HG02943 (cell line): ENCODE data around the gene BSN.

ENCODE experiments used
- ATAC-seq: cut with Tn5 transposase; IDR thresholded peaks from one replicate; pipeline ENCODE4 v1.9.1; 2021; ENCODE audit warnings: mild to moderate bottlenecking, low read depth, moderate library complexity; ENCODE audit not compliant: unreplicated experiment

BSN gene

DNA sequence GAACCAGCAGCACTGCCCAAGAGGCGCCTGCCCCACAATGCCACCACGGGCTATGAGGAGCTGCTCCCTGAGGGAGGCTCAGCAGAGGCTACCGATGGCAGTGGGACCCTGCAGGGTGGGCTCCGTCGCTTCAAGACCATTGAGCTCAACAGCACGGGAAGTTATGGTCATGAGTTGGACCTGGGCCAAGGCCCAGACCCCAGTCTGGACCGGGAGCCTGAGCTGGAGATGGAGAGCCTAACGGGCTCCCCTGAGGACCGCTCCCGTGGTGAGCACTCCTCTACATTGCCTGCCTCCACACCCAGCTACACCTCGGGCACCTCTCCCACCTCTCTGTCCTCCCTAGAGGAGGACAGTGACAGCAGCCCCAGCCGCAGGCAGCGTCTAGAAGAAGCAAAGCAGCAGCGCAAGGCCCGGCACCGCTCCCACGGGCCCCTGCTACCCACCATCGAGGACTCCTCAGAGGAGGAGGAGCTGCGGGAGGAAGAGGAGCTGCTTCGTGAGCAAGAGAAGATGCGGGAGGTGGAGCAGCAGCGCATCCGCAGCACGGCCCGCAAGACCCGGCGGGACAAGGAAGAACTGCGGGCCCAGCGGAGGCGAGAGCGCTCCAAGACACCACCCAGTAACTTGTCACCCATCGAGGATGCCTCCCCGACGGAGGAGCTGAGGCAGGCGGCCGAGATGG is 98.1 kb downstream of the BSN start:
- ATAC-seq: no peak

DNA sequence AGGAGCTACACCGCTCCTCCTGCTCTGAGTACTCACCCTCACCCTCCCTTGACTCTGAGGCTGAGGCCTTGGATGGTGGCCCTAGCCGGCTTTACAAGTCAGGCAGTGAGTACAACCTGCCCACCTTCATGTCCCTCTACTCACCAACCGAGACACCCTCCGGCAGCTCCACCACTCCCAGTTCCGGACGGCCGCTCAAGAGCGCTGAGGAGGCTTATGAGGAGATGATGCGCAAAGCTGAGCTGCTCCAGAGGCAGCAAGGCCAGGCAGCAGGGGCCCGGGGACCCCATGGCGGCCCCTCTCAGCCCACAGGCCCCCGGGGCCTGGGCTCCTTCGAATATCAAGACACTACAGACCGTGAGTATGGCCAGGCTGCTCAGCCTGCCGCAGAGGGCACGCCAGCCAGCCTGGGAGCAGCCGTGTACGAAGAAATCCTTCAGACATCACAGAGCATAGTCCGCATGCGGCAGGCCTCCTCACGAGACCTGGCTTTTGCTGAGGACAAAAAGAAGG is 98.7 kb downstream of the BSN start:
- ATAC-seq: no peak

DNA sequence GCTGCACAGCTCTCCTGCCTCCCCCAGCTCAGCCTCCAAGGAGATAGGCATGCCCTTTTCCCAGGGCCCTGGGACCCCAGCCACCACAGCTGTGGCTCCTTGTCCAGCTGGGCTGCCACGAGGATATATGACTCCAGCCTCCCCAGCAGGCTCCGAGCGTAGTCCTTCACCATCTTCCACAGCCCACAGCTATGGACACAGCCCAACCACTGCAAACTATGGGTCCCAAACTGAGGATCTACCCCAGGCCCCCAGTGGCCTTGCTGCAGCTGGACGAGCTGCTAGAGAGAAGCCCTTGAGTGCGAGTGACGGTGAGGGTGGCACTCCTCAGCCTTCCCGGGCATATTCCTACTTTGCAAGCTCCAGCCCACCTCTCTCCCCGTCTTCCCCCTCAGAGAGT is 99.3 kb downstream of the BSN start:
- ATAC-seq: no peak

GRCh38 chr3:49654176-49654825 is 100.0 kb downstream of the BSN start:
- no peak for ATAC-seq

DNA sequence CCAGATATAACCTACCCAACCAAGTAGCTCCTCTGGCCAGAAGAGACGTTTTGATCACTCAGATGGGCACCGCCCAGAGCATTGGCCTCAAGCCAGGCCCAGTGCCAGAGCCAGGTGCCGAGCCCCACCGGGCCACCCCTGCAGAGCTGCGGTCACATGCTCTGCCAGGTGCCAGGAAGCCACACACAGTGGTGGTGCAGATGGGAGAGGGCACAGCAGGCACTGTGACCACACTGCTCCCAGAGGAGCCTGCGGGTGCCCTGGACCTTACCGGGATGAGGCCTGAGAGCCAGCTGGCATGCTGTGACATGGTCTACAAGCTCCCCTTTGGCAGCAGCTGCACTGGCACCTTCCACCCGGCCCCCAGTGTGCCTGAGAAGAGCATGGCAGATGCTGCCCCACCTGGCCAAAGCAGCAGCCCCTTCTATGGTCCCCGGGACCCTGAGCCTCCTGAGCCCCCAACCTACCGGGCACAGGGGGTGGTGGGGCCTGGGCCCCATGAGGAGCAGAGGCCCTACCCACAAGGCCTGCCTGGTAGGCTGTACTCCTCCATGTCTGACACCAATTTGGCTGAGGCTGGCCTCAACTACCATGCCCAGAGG is 100.8 kb downstream of the BSN start:
- no peak for ATAC-seq

DNA sequence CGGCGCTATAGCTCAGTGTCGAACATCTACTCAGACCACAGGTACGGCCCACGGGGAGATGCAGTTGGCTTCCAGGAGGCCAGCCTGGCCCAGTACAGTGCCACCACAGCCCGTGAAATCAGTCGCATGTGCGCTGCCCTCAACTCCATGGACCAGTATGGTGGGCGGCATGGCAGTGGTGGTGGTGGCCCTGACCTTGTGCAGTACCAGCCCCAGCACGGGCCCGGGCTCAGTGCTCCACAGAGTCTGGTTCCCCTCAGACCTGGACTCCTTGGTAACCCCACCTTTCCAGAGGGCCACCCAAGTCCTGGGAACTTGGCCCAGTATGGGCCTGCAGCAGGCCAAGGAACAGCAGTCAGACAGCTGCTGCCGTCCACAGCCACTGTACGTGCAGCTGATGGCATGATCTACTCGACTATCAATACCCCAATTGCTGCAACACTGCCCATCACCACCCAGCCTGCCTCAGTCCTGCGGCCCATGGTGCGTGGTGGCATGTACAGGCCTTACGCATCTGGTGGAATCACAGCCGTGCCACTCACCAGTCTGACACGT is 101.5 kb downstream of the BSN start:
- ATAC-seq: no peak

DNA sequence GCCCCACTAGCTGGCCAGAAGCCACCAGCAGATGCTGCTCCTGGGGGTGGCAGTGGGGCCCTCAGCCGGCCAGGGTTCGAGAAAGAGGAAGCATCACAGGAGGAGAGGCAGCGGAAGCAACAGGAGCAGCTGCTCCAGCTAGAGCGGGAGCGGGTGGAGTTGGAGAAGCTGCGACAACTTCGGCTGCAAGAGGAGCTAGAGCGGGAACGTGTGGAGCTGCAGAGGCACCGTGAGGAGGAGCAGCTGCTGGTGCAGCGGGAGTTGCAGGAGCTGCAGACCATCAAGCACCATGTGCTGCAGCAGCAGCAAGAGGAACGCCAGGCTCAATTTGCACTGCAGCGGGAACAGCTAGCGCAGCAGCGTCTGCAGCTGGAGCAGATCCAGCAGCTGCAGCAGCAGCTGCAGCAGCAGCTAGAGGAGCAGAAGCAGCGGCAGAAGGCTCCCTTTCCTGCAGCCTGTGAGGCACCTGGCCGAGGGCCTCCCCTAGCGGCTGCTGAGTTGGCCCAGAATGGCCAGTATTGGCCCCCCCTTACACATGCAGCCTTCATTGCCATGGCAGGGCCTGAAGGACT is 102.3 kb downstream of the BSN start:
- no peak for ATAC-seq

DNA sequence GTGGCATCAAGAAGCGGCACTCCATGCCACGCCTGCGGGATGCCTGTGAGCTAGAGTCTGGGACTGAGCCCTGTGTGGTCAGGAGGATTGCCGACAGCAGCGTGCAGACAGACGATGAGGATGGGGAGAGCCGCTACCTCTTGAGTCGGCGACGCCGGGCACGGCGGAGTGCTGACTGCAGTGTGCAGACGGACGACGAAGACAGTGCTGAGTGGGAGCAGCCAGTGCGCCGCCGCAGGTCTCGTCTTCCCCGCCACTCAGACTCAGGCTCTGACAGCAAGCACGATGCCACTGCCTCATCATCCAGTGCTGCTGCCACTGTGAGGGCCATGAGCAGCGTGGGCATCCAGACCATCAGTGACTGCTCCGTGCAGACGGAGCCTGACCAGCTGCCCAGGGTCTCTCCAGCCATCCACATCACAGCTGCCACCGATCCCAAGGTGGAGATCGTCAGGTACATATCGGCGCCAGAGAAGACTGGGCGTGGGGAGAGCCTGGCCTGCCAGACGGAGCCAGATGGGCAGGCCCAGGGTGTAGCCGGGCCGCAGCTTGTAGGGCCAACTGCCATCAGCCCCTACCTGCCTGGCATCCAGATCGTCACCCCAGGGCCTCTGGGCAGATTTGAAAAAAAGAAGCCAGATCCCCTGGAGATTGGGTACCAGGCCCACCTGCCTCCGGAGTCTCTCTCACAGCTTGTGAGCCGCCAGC is 103.1 kb downstream of the BSN start:
- no peak for ATAC-seq

DNA sequence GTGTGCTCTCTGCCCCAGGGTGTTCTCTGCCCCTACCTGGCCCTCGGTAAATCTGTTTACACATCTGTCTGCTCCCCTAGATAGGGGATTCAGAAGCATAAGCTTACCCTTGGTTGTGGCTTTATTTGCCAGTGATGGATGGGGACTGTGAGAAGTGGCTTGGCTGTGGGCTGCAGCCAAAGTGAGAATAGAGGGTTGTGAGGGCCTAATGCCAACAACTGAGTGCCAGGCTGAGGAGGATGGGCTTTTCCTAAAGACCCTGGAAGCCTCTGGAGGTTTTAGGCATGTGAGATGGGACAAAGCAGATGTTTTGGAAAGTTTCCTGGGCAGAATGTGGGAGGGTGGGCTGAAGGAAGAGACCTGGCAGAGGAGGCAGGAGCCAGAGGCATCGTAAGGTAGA is 104.4 kb downstream of the BSN start:
- ATAC-seq: no peak

GRCh38 chr3:49659756-49660155 is 105.5 kb downstream of the BSN start:
- ATAC-seq: no peak

GRCh38 chr3:49661281-49661680 is 107.0 kb downstream of the BSN start:
- ATAC-seq: no peak

DNA sequence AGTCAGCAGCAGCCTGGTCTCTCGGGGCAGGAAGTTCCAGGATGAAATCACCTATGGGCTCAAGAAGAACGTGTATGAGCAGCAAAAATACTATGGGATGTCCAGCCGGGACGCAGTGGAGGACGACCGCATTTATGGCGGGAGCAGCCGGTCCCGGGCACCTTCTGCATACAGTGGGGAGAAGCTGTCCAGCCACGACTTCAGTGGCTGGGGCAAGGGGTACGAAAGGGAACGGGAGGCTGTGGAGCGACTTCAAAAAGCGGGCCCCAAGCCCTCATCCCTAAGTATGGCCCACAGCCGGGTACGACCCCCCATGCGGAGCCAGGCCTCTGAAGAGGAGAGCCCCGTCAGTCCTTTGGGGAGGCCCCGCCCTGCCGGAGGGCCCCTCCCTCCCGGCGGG is 107.7 kb downstream of the BSN start:
- ATAC-seq: no peak

- ATAC-seq: no peak
Measured at GRCh38 chr3:49662720-49663413, 108.6 kb downstream of the BSN start.

GRCh38 chr3:49663831-49664230 is 109.6 kb downstream of the BSN start:
- ATAC-seq: no peak

- ATAC-seq: no peak
Measured at GRCh38 chr3:49664300-49664699, 110.0 kb downstream of the BSN start.

GRCh38 chr3:49665822-49666519 is 111.7 kb downstream of the BSN start:
- ATAC-seq: no peak

GRCh38 chr3:49666592-49666991 is 112.3 kb downstream of the BSN start:
- ATAC-seq: no peak

DNA sequence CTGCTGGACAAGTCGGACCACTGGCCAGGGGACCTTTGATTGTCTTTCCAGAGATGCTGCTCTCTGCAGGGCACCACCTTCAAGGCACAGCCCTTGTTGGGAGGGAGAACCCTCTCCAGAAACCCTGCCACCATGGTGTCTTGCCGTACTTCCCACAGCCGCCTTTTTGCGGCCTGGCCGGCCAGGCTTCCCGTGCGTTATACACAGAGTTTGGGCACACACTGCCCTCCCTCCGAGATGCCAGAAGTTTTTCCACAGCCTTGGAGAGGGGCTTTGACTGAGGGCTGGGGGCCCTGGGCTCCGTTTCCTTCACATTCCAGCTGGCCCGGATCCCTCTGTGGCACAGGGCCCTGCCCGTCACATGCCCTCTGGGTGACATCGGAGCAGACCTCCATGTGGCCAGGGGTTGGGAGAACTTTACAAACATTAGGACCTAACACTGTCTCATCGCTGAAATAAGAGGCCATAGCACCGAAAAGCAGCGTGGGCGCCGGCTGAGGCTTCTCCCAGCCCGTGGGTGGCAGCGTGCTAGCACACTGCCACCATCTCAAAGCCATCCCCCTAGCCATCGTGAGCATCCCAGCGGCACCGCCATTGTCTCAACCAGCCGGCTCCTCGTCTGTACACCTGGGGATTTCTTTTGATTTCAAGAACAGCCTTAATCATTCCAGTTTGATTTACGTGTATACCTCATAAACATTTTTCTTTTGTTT is 113.6 kb downstream of the BSN start:
- no peak for ATAC-seq

GRCh38 chr3:49668414-49668797 is 114.1 kb downstream of the BSN start:
- ATAC-seq: no peak
